Left ventricle myocardium inferior (tissue), 1 donor: Measurements from ENCODE around the gene CCL4. TPM values are rescaled to one million over a fixed set of nuclear protein-coding genes. Genes with fewer than 3 reads are reported as not detected.
"Not testable (repeated sequence)": the region's sequence is repeated elsewhere in the genome, so short reads cannot be mapped to it uniquely, and the experiment has no call there.

Experiments
- DNase-seq: peaks from one replicate; pipeline ENCODE4 v3.0.0-alpha.2; 2020
- H3K27ac ChIP-seq: fragments of 200-600 bp; replicated peaks from 2 replicates; pipeline ENCODE4 v1.8.0; 2021
- H3K27me3 ChIP-seq: fragments of 200-600 bp; 2 replicates; pipeline ENCODE4 v1.8.0; 2021; ENCODE audit warnings: low read depth
- H3K36me3 ChIP-seq: fragments of 200-600 bp; 2 replicates; pipeline ENCODE4 v1.8.0; 2021
- H3K4me1 ChIP-seq: fragments of 200-600 bp; 2 replicates; pipeline ENCODE4 v1.8.0; 2021
- H3K4me3 ChIP-seq: fragments of 200-600 bp; 2 replicates; pipeline ENCODE4 v1.8.0; 2021; ENCODE audit warnings: mild to moderate bottlenecking, moderate library complexity
- H3K9me3 ChIP-seq: fragments of 200-600 bp; replicated peaks from 2 replicates; pipeline ENCODE4 v1.8.0; 2021
- intact Hi-C: fragments of 100-400 bp; cut with micrococcal nuclease; formaldehyde crosslinking; loops from one replicate; pipeline ENCODE4 v1.11.0; 2022
- total RNA-seq: library from RNA; stranded (reverse); fragmentation: NEBNext Ultra II Directional; extraction: Animal tissue kit (Norgen Biotek cat#: 25700); gene quantifications from one replicate; pipeline ENCODE4 v1.2.1, GENCODE V29; 2021
- TF ChIP-seq, protein P1 (sequence below): fragments of 200-600 bp; IDR thresholded peaks from 2 replicates; pipeline ENCODE4 v1.8.0; 2021; ENCODE audit warnings: antibody characterized with exemption, mild to moderate bottlenecking, borderline replicate concordance
- donor health status: DM: no; HTN: yes; CAD: no; lungs with severe emphysema.

The CCL4 gene
- total RNA-seq, 1 donor from 2014 or later: 0.91 TPM

DNA sequence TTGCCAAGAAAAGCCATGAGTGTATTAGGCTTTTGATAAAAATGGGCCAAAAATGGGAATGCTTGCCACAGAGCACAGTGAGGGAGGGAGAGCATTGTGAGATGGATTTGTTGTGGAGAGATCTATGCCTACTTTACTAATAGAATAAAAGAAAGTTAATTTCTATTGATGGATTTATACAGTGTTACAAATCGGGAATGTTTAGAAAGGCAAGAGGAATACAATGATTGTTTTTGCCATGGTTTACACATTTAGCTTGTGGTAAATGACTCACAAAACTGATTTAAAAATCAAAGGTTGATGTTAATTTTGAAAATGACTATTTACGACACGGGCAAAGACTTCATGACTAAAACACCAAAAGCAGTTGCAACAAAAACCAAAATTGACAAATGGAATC is 16.6 kb downstream of the CCL4 start:
- intact Hi-C loops: no loop called here
- no peaks in the 10 kb centered on the region for H3K36me3 ChIP-seq
- H3K4me1 ChIP-seq: no peaks in the 10 kb centered on the region
- no peak overlapping the region for H3K27ac ChIP-seq
- peaks cover 8% of the 10 kb centered on the region for H3K9me3 ChIP-seq
- TF ChIP-seq, protein P1, sequence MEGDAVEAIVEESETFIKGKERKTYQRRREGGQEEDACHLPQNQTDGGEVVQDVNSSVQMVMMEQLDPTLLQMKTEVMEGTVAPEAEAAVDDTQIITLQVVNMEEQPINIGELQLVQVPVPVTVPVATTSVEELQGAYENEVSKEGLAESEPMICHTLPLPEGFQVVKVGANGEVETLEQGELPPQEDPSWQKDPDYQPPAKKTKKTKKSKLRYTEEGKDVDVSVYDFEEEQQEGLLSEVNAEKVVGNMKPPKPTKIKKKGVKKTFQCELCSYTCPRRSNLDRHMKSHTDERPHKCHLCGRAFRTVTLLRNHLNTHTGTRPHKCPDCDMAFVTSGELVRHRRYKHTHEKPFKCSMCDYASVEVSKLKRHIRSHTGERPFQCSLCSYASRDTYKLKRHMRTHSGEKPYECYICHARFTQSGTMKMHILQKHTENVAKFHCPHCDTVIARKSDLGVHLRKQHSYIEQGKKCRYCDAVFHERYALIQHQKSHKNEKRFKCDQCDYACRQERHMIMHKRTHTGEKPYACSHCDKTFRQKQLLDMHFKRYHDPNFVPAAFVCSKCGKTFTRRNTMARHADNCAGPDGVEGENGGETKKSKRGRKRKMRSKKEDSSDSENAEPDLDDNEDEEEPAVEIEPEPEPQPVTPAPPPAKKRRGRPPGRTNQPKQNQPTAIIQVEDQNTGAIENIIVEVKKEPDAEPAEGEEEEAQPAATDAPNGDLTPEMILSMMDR: no peak
- peaks cover 9% of the 10 kb centered on the region for H3K27me3 ChIP-seq
- H3K4me3 ChIP-seq: no peak overlapping the region
- no peak for DNase-seq

DNA sequence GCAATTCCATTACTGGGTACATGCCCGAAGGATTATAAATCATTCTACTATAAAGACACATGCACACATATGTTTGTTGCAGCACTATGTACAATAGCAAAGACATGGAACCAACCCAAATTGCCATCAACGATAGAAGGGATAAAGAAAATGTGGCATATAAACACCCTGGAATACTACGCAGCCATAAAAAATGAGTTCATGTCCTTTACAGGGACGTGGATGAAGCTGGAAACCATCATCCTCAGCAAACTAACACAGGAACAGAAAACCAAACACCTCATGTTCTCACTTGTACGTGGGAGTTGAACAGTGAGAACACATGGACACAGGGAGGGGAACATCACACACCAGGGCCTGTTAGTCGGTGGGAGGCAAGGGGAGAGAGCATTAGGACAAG is 17.5 kb downstream of the CCL4 start:
- DNase-seq, intact Hi-C loops, H3K4me1 ChIP-seq, H3K27ac ChIP-seq, H3K36me3 ChIP-seq, H3K4me3 ChIP-seq, H3K27me3 ChIP-seq: not testable (repeated sequence)
- peaks cover 16% of the 10 kb centered on the region for H3K9me3 ChIP-seq

DNA sequence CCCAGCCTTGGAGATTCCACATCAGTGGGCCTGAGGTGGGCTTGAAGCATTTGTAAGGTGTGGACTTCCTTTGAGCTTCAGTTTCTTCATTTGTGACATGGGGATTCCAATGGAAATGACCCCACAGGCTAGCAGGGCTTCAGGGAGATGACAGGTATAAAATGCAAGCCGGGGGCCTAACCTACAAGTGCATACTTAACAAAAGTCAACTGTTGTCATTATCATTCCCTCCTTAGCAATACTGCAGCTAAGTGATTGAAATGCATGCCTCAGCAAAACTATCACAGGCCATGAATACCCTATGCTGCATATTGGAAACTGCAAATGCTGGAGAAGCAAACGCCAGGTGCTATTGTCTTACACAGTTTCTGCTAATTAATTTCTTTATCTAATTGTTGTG is 19.8 kb downstream of the CCL4 start:
- intact Hi-C loops: no loop called here
- no peaks in the 10 kb centered on the region for H3K36me3 ChIP-seq
- no peak for DNase-seq
- TF ChIP-seq, protein P1: no peak
- no peak overlapping the region for H3K4me3 ChIP-seq
- no peaks in the 10 kb centered on the region for H3K4me1 ChIP-seq
- H3K27me3 ChIP-seq: peaks cover 28% of the 10 kb centered on the region
- H3K9me3 ChIP-seq: peaks cover 23% of the 10 kb centered on the region
- H3K27ac ChIP-seq: no peak overlapping the region

DNA sequence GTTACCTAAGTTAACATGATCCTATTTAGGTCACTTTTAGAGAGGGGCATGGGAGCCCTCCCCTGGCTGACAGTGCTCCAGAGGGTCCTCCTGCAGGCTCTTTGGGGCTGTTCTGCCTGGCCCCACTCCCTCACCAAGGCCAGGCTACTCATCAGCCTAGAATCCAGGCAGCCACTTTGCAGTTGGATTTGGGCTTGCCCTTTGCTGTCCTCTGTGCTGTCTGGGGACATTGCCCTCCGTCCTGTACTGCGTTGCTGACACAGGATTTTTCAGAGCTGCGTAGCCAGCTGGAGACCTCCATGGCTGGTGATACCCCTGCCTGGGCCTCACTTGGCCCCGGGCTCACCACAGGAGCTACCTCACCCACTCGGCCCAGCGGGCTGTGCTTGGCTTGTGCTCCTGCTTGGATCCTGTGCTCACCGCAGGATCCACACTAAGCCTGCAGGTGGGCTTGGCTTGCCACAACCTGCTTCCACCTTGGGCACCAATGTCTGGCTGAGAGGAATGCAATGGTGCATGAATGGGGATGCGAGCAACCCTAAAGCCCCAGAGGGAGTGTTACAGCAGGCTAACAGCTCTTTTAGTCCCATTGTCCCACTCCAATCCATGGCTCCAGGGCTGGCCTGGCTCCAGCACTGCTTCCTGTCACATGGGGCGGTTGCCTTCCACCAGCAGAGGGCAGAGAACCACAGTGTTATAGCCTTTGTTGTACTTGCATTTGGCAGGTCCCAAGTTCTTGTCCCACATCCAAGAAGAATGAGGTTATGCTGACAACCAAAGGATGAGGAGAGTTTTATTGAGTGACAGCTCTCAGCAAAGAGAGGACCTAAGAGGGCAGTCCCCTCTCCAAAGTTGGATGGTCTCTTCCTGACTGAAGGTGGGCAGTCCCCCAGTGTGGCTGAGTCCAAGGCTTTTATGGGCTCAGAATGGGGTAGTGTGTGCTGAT is 21.5 kb downstream of the CCL4 start:
- H3K36me3 ChIP-seq: no peaks in the 10 kb centered on the region
- intact Hi-C loops: no loop called here
- no peak overlapping the region for H3K27ac ChIP-seq
- TF ChIP-seq, protein P1: no peak
- DNase-seq: no peak
- peaks cover 23% of the 10 kb centered on the region for H3K9me3 ChIP-seq
- H3K27me3 ChIP-seq: peaks cover 27% of the 10 kb centered on the region
- no peak overlapping the region for H3K4me3 ChIP-seq
- H3K4me1 ChIP-seq: no peaks in the 10 kb centered on the region

DNA sequence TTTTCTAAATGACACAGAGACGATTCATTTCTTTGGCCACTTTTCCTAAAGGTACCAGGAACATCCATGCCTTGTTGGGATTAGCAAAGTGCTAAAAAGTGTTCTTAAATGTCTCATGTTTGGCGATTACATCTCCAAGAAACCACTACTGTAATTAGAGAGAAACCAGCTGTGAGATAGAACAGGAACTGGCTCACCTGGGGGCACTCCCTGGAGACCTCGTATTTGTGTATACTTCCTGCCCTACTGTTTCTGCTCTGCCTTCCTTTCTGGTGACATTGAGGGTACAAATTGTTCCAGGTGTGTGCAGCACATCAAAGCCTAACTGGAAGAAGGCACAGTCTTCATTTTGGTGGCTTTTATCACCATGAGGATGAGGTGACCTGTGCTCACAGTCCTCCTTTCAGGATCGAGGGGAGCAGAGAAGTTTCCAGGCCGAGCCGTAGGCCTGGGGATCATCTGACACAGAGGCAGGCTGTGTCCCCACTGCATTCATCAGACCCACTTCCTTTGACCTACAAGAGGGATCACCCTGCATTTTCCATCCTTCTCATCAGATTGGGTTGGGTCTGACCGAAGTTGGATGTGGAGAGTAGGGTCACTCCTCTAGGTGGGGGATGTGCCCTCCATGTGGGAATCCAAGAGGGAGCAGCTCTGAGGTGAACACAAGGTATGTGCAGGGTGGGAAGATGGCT is 23.7 kb downstream of the CCL4 start:
- peaks cover 27% of the 10 kb centered on the region for H3K27me3 ChIP-seq
- H3K4me3 ChIP-seq: no peak overlapping the region
- no peak overlapping the region for H3K27ac ChIP-seq
- no peaks in the 10 kb centered on the region for H3K36me3 ChIP-seq
- DNase-seq: no peak
- peaks cover 23% of the 10 kb centered on the region for H3K9me3 ChIP-seq
- no peaks in the 10 kb centered on the region for H3K4me1 ChIP-seq
- intact Hi-C loops: no loop called here
- TF ChIP-seq, protein P1: no peak

DNA sequence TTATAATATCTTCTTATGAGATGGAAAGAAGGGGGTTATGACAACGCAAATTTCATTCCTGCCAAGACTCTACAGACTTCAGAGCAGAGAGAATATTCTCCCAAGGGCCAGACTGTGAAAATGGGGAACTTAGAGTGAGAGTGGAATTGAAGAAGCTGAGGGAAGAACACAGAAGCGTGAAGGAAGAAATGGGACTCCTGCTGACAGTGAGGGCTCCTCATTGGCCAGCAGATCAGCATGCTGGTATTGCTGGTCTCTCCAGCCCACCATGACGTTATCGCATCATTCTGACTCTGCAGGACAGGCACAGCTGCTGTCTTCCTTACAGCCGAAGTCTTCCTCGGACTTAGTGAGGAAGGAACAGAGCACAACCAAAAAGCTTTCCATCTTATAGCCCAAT is 24.3 kb downstream of the CCL4 start:
- intact Hi-C loops: no loop called here
- no peak for DNase-seq
- Histone ChIP-seq H3K27me3 (peaks cover 27% of the 10 kb centered on the region), H3K9me3 (peaks cover 23% of the 10 kb centered on the region), H3K27ac (no peak overlapping the region), H3K4me1 (no peaks in the 10 kb centered on the region), H3K4me3 (no peak overlapping the region), H3K36me3 (no peaks in the 10 kb centered on the region)
- TF ChIP-seq, protein P1: no peak
